ENCODE results near the gene CCNQ.

GRCh38 chrX:153638041-153638371, 39.1 kb upstream of the CCNQ start:
- TF ChIP-seq CTCF (IDR thresholded peaks at IDR 0.05) (no peak), POLR2A (IDR thresholded peaks at IDR 0.05) (no peak)
